ENCODE results near the gene VEPH1.

Gene VEPH1

DNA sequence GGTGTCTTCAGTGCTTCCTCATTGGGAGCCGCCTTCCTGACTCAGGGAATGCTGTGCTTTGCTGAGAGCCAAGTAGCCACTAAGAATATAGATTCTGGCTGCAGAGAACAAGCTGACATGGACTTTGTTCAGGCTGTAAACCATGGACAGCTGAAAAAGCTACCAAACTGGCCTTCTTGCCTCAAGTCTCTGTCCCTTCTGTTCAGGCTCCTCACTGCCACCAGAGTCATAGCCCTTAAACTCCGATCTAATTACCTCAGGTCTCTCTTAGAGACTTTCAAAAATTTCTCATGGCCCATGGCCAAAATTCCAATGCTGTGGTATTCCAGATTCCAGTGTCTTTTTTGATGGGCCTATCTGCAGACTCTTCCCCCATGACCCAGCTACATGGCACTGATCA lies 86.0 kb downstream of the VEPH1 start:
- Histone ChIP-seq H3K9me3 (ENCODE audit: control insufficient read depth, low read depth, low read length) (no peaks in the 10 kb centered on the region), H3K27me3 (ENCODE audit: control insufficient read depth, insufficient read depth, low read length) (no peaks in the 10 kb centered on the region), H3K9ac (ENCODE audit: low read length) (no peak overlapping the region), H3K36me3 (ENCODE audit: control insufficient read depth, low read depth, low read length) (no peaks in the 10 kb centered on the region), H3K27ac (ENCODE audit: low read length) (no peak overlapping the region), H3K4me1 (ENCODE audit: control insufficient read depth, low read depth, low read length) (no peaks in the 10 kb centered on the region), H3K4me3 (ENCODE audit: low read length) (no peak overlapping the region)

DNA sequence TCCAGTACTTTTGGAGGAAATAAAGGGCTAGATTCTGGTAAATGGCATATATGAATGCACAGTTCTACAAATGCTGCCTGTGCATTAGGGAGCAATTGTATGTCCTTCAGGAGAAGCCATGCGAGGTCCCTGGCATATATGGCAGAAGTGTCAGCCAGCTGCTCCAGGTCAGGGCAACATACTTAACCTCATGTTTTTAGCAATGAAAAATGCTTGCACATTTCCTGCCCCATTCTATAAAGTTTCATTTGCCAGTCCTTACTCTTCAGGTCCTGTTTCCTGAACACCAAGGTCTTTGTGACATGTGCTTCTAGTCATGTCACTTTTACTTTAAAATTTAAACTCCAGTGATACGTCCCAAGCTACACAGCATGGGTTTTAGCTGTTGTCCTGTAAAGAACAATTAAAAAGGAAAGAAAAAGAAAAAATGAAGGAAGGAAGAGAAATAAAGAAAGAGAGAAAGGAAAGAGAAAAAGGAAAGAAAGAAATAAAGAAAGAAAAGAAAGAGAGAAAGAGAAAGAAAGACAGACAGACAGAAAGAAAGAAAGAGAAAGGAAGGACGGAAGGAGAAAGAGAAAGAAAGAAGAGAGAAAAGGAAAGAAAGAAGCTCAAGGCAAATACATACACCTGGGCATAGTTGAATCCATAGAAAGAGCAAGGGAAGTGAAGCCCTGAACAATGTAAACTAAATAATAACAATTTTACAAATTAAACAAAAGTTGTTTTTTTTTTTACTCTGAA lies 86.7 kb downstream of the VEPH1 start:
- Histone ChIP-seq H3K36me3 (ENCODE audit: control insufficient read depth, low read depth, low read length) (no peaks in the 10 kb centered on the region), H3K27me3 (ENCODE audit: control insufficient read depth, insufficient read depth, low read length) (no peaks in the 10 kb centered on the region), H3K27ac (ENCODE audit: low read length) (no peak overlapping the region), H3K9me3 (ENCODE audit: control insufficient read depth, low read depth, low read length) (no peaks in the 10 kb centered on the region), H3K4me3 (ENCODE audit: low read length) (no peak overlapping the region), H3K4me1 (ENCODE audit: control insufficient read depth, low read depth, low read length) (no peaks in the 10 kb centered on the region), H3K9ac (ENCODE audit: low read length) (no peak overlapping the region)

DNA sequence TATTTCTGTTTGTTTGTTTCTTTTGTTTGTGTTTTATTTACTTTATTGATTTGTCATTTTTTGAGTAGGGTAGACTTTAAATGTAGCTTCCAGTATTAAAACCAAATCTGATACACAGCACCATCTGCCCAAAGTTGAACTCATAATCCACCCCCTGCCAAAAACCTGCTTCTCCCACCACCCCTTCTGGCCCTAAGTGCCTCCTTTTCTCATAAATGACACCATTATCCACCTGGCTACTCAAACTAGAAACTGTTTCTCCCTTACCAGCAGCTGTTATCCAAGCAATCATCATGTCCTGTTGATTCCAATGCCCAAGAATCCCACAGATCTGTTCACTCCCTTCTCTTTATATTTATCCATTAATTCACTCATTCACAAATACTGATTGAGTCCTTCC lies 88.4 kb downstream of the VEPH1 start:
- no peak overlapping the region for H3K4me3 ChIP-seq (ENCODE audit: low read length)
- no peaks in the 10 kb centered on the region for H3K36me3 ChIP-seq (ENCODE audit: control insufficient read depth, low read depth, low read length)
- H3K27ac ChIP-seq (ENCODE audit: low read length) = no peak overlapping the region
- H3K4me1 ChIP-seq (ENCODE audit: control insufficient read depth, low read depth, low read length) = no peaks in the 10 kb centered on the region
- H3K27me3 ChIP-seq (ENCODE audit: control insufficient read depth, insufficient read depth, low read length) = no peaks in the 10 kb centered on the region
- no peaks in the 10 kb centered on the region for H3K9me3 ChIP-seq (ENCODE audit: control insufficient read depth, low read depth, low read length)
- H3K9ac ChIP-seq (ENCODE audit: low read length) = no peak overlapping the region

DNA sequence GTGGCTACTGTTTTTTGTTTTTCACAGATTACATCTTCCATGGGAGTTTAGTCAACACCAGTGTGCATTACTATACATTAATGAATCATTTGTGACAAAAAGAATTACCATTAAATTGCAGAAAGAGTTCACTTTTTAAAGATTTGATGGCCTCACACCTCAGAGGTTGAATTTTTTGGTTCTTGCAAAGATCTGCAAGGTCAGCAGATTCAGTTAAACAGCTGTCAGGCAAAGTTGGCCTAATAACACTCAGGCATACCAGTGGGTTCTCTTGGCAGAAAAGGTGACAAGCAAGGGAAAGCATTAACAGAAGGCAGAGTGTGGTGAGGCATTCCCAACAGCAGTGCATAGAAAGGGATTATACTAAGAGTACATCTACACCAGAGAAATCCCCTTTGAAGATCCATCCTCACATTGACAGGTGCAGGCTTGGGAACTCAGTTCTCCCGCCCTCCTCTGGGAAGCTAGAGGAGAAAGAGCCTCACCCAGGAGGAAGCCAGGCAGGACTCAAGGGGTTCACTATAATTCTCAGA lies 90.8 kb downstream of the VEPH1 start:
- Histone ChIP-seq H3K4me3 (ENCODE audit: low read length) (no peak overlapping the region), H3K27me3 (ENCODE audit: control insufficient read depth, insufficient read depth, low read length) (no peaks in the 10 kb centered on the region), H3K9ac (ENCODE audit: low read length) (no peak overlapping the region), H3K9me3 (ENCODE audit: control insufficient read depth, low read depth, low read length) (no peaks in the 10 kb centered on the region), H3K4me1 (ENCODE audit: control insufficient read depth, low read depth, low read length) (no peaks in the 10 kb centered on the region), H3K36me3 (ENCODE audit: control insufficient read depth, low read depth, low read length) (no peaks in the 10 kb centered on the region), H3K27ac (ENCODE audit: low read length) (no peak overlapping the region)

DNA sequence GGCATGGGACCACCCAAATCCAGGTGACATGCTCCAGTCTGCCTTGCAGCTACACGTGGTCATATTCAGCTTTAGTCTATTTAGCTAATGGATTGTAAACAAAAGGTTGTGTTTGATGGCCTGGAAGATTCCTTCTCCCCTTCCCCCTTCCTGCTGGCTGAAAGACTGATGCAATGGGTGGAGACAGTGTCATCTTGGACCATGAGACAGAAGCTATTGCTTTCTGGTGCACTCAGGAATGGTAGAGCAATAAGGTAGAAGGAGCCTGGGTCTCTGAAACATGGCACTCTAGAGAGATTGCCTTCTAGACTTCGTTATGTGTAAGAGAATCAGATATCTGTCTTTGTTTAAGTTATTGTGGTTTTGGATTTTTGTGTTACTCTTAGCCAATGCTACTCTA lies 92.3 kb downstream of the VEPH1 start:
- Histone ChIP-seq H3K27me3 (ENCODE audit: control insufficient read depth, insufficient read depth, low read length) (no peaks in the 10 kb centered on the region), H3K4me3 (ENCODE audit: low read length) (no peak overlapping the region), H3K9ac (ENCODE audit: low read length) (no peak overlapping the region), H3K36me3 (ENCODE audit: control insufficient read depth, low read depth, low read length) (no peaks in the 10 kb centered on the region), H3K9me3 (ENCODE audit: control insufficient read depth, low read depth, low read length) (no peaks in the 10 kb centered on the region), H3K4me1 (ENCODE audit: control insufficient read depth, low read depth, low read length) (no peaks in the 10 kb centered on the region), H3K27ac (ENCODE audit: low read length) (no peak overlapping the region)

DNA sequence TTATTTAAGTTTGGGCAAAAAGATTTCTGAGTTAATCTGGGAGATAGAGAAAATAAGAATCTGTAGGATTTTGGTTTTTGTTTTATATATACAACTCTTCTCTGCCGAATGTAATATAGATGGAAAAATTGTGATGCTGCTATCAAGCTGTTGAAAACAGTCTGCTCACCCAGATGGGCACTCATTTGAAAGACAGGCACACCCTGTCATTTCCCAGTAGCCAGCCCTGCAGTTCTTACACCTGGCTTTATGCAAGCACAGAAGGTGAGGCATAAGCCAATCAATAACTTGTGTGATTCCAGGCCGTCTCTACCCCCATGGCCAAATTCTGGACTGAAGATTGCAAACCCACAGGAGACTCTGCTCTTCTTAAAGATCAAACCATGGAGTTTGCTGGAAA lies 93.7 kb downstream of the VEPH1 start:
- H3K27ac ChIP-seq (ENCODE audit: low read length) = no peak overlapping the region
- H3K4me1 ChIP-seq (ENCODE audit: control insufficient read depth, low read depth, low read length) = peaks cover 6% of the 10 kb centered on the region
- no peaks in the 10 kb centered on the region for H3K9me3 ChIP-seq (ENCODE audit: control insufficient read depth, low read depth, low read length)
- no peak overlapping the region for H3K4me3 ChIP-seq (ENCODE audit: low read length)
- no peaks in the 10 kb centered on the region for H3K36me3 ChIP-seq (ENCODE audit: control insufficient read depth, low read depth, low read length)
- H3K27me3 ChIP-seq (ENCODE audit: control insufficient read depth, insufficient read depth, low read length) = no peaks in the 10 kb centered on the region
- H3K9ac ChIP-seq (ENCODE audit: low read length) = no peak overlapping the region

DNA sequence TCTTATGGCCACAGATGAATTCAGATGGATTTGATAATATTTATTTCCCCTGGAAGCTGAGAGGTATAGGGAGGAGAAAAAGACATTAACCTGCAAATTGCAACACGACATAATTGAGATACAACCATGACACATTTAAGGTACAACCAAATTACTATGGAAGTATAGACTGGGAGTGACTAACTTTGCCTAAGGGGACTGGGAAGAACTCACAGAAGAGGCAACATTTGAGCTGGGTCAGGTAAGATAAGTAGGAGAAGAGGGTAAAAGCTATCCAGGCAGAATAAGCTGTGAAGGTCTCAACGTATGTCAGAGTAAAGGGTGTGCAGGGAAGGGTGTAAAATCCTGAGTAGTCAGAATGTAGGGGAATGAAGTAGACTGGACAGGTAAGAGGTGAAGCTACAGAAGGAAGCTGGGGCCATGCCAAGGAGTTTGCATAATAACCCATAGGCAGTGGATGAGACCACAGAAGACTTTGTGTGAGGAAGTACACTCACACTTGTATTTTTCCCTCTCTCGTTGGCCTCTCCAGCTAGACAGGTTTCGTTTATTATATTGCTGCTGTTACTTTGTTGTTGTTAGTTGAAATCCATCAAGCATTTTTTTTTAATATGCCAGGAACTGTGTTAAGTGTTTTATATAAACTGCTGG lies 94.6 kb downstream of the VEPH1 start:
- Histone ChIP-seq H3K9me3 (ENCODE audit: control insufficient read depth, low read depth, low read length) (no peaks in the 10 kb centered on the region), H3K4me3 (ENCODE audit: low read length) (no peak overlapping the region), H3K27ac (ENCODE audit: low read length) (no peak overlapping the region), H3K4me1 (ENCODE audit: control insufficient read depth, low read depth, low read length) (peaks cover 7% of the 10 kb centered on the region), H3K27me3 (ENCODE audit: control insufficient read depth, insufficient read depth, low read length) (no peaks in the 10 kb centered on the region), H3K9ac (ENCODE audit: low read length) (no peak overlapping the region), H3K36me3 (ENCODE audit: control insufficient read depth, low read depth, low read length) (no peaks in the 10 kb centered on the region)

DNA sequence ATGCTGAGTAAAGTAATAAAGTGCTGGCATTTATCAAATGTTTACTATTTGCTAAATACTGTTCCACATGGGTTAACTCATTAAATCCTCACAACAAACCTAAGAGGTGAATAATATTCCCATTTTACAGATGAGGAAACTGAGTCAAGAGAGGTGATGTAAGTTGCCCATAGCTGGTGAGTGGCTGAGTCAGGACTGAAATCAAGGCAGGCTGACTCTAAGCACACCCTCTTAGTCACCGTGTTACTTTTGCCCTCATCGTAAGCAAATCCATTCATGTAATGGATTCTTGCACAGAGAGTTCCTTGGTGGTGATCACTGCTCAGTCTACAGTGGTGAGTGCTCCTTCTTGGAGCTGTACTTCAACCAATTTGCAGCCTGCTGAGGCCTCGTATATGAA lies 95.4 kb downstream of the VEPH1 start:
- Histone ChIP-seq H3K27me3 (ENCODE audit: control insufficient read depth, insufficient read depth, low read length) (no peaks in the 10 kb centered on the region), H3K36me3 (ENCODE audit: control insufficient read depth, low read depth, low read length) (no peaks in the 10 kb centered on the region), H3K9ac (ENCODE audit: low read length) (no peak overlapping the region), H3K4me3 (ENCODE audit: low read length) (no peak overlapping the region), H3K27ac (ENCODE audit: low read length) (no peak overlapping the region), H3K9me3 (ENCODE audit: control insufficient read depth, low read depth, low read length) (no peaks in the 10 kb centered on the region), H3K4me1 (ENCODE audit: control insufficient read depth, low read depth, low read length) (peaks cover 7% of the 10 kb centered on the region)

DNA sequence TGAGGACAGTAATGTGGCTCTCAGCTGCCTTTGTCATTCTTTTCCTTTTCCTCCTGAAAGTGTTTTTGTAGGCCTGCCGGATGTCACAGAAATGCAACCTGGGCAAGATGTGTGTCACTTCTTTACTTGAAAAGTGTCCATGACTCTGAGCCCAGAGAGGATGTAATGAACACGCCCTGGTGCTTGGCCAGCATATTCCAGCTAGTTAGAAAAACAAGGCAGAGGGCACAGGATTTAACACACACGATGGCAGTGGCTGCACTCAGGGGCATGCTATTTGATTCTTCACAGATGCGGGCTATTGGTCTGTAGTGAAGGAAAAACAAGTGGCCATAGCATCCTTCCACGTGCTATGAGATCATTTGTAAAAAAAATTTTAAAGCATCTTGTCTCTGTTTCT lies 96.8 kb downstream of the VEPH1 start:
- H3K27me3 ChIP-seq (ENCODE audit: control insufficient read depth, insufficient read depth, low read length) = no peaks in the 10 kb centered on the region
- H3K4me3 ChIP-seq (ENCODE audit: low read length) = no peak overlapping the region
- no peak overlapping the region for H3K9ac ChIP-seq (ENCODE audit: low read length)
- no peaks in the 10 kb centered on the region for H3K9me3 ChIP-seq (ENCODE audit: control insufficient read depth, low read depth, low read length)
- H3K27ac ChIP-seq (ENCODE audit: low read length) = no peak overlapping the region
- H3K4me1 ChIP-seq (ENCODE audit: control insufficient read depth, low read depth, low read length) = peaks cover 7% of the 10 kb centered on the region
- H3K36me3 ChIP-seq (ENCODE audit: control insufficient read depth, low read depth, low read length) = no peaks in the 10 kb centered on the region

DNA sequence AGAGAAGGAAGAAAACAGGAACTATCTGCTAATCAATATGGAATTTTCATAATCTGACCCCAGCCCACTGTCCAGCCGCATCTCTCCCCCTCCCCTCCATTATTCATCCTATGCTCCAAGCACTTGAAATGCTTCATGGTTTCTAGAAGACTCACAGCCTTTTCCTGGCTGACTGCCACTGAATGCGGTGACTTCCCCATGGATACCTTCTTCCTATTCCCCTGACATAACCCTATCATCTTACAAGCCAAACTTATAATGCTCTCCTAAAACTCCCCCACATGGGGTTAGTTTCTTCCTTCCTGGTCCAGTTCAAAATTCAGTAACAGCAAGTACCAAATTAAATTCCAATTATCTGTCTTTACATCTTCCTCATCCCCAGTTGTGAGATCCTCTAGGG lies 97.8 kb downstream of the VEPH1 start:
- Histone ChIP-seq H3K9ac (ENCODE audit: low read length) (no peak overlapping the region), H3K4me3 (ENCODE audit: low read length) (no peak overlapping the region), H3K27ac (ENCODE audit: low read length) (no peak overlapping the region), H3K9me3 (ENCODE audit: control insufficient read depth, low read depth, low read length) (no peaks in the 10 kb centered on the region), H3K36me3 (ENCODE audit: control insufficient read depth, low read depth, low read length) (no peaks in the 10 kb centered on the region), H3K27me3 (ENCODE audit: control insufficient read depth, insufficient read depth, low read length) (no peaks in the 10 kb centered on the region), H3K4me1 (ENCODE audit: control insufficient read depth, low read depth, low read length) (peaks cover 7% of the 10 kb centered on the region)

DNA sequence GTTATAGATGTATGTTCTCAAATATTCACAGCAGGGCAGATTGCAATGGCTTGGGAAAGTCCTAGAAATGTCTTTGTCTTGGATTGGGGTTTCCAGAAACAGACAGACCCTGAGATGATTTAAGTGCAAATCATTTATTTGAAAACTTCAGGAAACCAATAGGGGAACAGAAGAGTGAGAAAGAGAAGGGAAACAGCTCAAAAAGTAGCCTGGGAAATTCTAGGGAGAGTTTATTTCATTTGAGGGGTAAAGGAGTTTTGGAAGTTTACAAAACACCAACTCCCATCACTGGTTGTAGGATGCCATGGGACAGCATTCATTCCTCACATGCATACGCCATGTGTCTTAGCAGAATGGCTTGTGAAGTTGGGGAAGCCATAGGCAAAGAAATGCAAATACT lies 98.8 kb downstream of the VEPH1 start:
- Histone ChIP-seq H3K27ac (ENCODE audit: low read length) (no peak overlapping the region), H3K4me3 (ENCODE audit: low read length) (no peak overlapping the region), H3K9me3 (ENCODE audit: control insufficient read depth, low read depth, low read length) (no peaks in the 10 kb centered on the region), H3K4me1 (ENCODE audit: control insufficient read depth, low read depth, low read length) (peaks cover 7% of the 10 kb centered on the region), H3K36me3 (ENCODE audit: control insufficient read depth, low read depth, low read length) (no peaks in the 10 kb centered on the region), H3K27me3 (ENCODE audit: control insufficient read depth, insufficient read depth, low read length) (no peaks in the 10 kb centered on the region), H3K9ac (ENCODE audit: low read length) (no peak overlapping the region)

DNA sequence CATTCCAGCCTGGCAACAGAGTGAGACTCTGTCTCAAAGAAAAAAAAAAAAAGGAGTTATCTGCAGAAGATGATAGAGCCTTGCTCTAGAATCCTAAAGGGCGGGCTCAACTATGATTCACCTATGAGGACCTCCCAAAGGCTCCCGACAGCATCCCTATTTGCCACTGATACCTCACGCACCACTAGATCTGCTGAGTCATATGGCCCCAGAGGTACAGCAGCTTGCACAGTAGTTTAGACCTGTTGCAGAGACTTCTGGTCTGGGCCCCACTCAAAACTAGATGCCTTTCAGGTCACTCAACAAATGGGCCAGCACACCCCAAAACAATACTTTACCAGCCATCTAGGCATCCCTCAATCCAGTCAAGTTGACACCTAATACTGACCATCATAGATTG lies 104.6 kb downstream of the VEPH1 start:
- Histone ChIP-seq H3K4me3 (ENCODE audit: low read length) (no peak overlapping the region), H3K36me3 (ENCODE audit: control insufficient read depth, low read depth, low read length) (no peaks in the 10 kb centered on the region), H3K27ac (ENCODE audit: low read length) (no peak overlapping the region), H3K9ac (ENCODE audit: low read length) (no peak overlapping the region), H3K9me3 (ENCODE audit: control insufficient read depth, low read depth, low read length) (no peaks in the 10 kb centered on the region), H3K27me3 (ENCODE audit: control insufficient read depth, insufficient read depth, low read length) (no peaks in the 10 kb centered on the region), H3K4me1 (ENCODE audit: control insufficient read depth, low read depth, low read length) (no peaks in the 10 kb centered on the region)

All from iPS-18a (cell line).